Keratinocyte (primary cell): ENCODE measurements around the gene SCD5.

Source experiments
- EZH2 ChIP-seq: IDR thresholded peaks from one replicate; pipeline ENCODE4 v1.6.1; 2012; ENCODE audit warnings: inconsistent platforms, mild to moderate bottlenecking, low read length, moderate library complexity
- TF ChIP-seq, protein P1 (sequence below), 3 experiments: IDR thresholded peaks in 1 of 3; conservative IDR thresholded peaks in 1 of 3; optimal IDR thresholded peaks in 1 of 3; 2 replicates in 2 of 3; 3 replicates in 1 of 3; pipeline versions ENCODE3 to v1.5.1; 2011; ENCODE audit warnings: low read length in 3 of 3, mild to moderate bottlenecking in 3 of 3, moderate library complexity in 2 of 3, control low read depth in 1 of 3, inconsistent platforms in 1 of 3; ENCODE audit not compliant: insufficient read depth in 2 of 3; ENCODE audit errors: extremely low read depth in 1 of 3

GRCh38 chr4:82591592-82591991, 207.0 kb downstream of the SCD5 start:
- TF ChIP-seq, protein P1, sequence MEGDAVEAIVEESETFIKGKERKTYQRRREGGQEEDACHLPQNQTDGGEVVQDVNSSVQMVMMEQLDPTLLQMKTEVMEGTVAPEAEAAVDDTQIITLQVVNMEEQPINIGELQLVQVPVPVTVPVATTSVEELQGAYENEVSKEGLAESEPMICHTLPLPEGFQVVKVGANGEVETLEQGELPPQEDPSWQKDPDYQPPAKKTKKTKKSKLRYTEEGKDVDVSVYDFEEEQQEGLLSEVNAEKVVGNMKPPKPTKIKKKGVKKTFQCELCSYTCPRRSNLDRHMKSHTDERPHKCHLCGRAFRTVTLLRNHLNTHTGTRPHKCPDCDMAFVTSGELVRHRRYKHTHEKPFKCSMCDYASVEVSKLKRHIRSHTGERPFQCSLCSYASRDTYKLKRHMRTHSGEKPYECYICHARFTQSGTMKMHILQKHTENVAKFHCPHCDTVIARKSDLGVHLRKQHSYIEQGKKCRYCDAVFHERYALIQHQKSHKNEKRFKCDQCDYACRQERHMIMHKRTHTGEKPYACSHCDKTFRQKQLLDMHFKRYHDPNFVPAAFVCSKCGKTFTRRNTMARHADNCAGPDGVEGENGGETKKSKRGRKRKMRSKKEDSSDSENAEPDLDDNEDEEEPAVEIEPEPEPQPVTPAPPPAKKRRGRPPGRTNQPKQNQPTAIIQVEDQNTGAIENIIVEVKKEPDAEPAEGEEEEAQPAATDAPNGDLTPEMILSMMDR (optimal IDR thresholded peaks at IDR 0.05 in 1 of 3, IDR thresholded peaks at IDR 0.05 in 1 of 3, conservative IDR thresholded peaks at IDR 0.05 in 1 of 3; ENCODE audit: extremely low read depth in 1 of 3, insufficient read depth in 2 of 3, low read length in 3 of 3) = no peak
- TF ChIP-seq EZH2 = no peak
